MM.1S (cell line): ENCODE results near the gene STAMBPL1.
A peak's percentile ranks its signal among the peaks of the same experiment; 100 is the strongest.

Experiments used
- DNase-seq: peaks from one replicate; pipeline ENCODE4 v3.0.0-alpha.2; 2015
- H2AFZ ChIP-seq: fragments of 300-600 bp; sonication (generic); 2 replicates; pipeline ENCODE4 v1.6.0; 2016; ENCODE audit warnings: antibody characterized with exemption, low read length
- H3F3A ChIP-seq: fragments of 300-600 bp; sonication (generic); 2 replicates; pipeline ENCODE4 v1.6.1; 2016; ENCODE audit warnings: mild to moderate bottlenecking, antibody characterized with exemption, low read length, moderate library complexity, mixed read lengths; ENCODE audit not compliant: insufficient read depth
- H3K27ac ChIP-seq: fragments of 300-600 bp; sonication (generic); 2 replicates; pipeline ENCODE4 v1.5.1; 2016; ENCODE audit warnings: mild to moderate bottlenecking, low read length
- H3K27me3 ChIP-seq: fragments of 300-600 bp; sonication (generic); replicated peaks from 2 replicates; pipeline ENCODE4 v1.6.0; 2016; ENCODE audit warnings: low read length; ENCODE audit not compliant: insufficient read depth
- H3K36me3 ChIP-seq: fragments of 300-600 bp; sonication (generic); replicated peaks from 2 replicates; pipeline ENCODE4 v1.6.1; 2016; ENCODE audit warnings: mild to moderate bottlenecking, low read length, mixed read lengths; ENCODE audit not compliant: insufficient read depth
- H3K4me1 ChIP-seq: fragments of 300-600 bp; sonication (generic); 2 replicates; pipeline ENCODE4 v1.6.1; 2016; ENCODE audit warnings: low read length, mixed read lengths
- H3K4me2 ChIP-seq: fragments of 300-600 bp; sonication (generic); 2 replicates; pipeline ENCODE4 v1.6.0; 2016; ENCODE audit warnings: low read depth, low read length
- H3K4me3 ChIP-seq: fragments of 300-600 bp; sonication (generic); 2 replicates; pipeline ENCODE4 v1.5.1; 2016; ENCODE audit warnings: low read length, mixed read lengths
- H3K79me2 ChIP-seq: fragments of 300-600 bp; sonication (generic); 2 replicates; pipeline ENCODE4 v1.6.1; 2016; ENCODE audit warnings: mixed run types, low read length, mixed read lengths
- H3K9ac ChIP-seq: fragments of 300-600 bp; sonication (generic); 2 replicates; pipeline ENCODE4 v1.6.1; 2016; ENCODE audit warnings: low read length, mixed read lengths
- H3K9me2 ChIP-seq: fragments of 300-600 bp; sonication (generic); replicated peaks from 2 replicates; pipeline ENCODE4 v1.6.1; 2016; ENCODE audit warnings: mild to moderate bottlenecking, low read length, mixed read lengths; ENCODE audit not compliant: insufficient read depth
- H3K9me3 ChIP-seq: fragments of 300-600 bp; sonication (generic); replicated peaks from 2 replicates; pipeline ENCODE4 v1.6.1; 2016; ENCODE audit warnings: mild to moderate bottlenecking, low read length, mixed read lengths; ENCODE audit not compliant: insufficient read depth
- H4K20me1 ChIP-seq: fragments of 300-600 bp; sonication (generic); 2 replicates; pipeline ENCODE4 v1.6.1; 2016; ENCODE audit warnings: mild to moderate bottlenecking, low read length, moderate library complexity, mixed read lengths; ENCODE audit not compliant: insufficient read depth
- CTCF ChIP-seq: fragments of 300-600 bp; sonication (generic); IDR thresholded peaks from 2 replicates; pipeline ENCODE4 v1.5.1; 2016; ENCODE audit warnings: antibody characterized with exemption, low read length, mixed read lengths
- EZH2 ChIP-seq: fragments of 300-600 bp; sonication (generic); optimal IDR thresholded peaks from 2 replicates; pipeline ENCODE3; 2017; ENCODE audit warnings: low read depth, mild to moderate bottlenecking, antibody characterized with exemption, low read length, mixed read lengths
- EZH2phosphoT487 ChIP-seq: fragments of 300-600 bp; sonication (generic); IDR thresholded peaks from 2 replicates; pipeline ENCODE4 v1.6.1; 2018; ENCODE audit warnings: antibody characterized with exemption, low read length

The STAMBPL1 gene

GRCh38 chr10:88840104-88840503, 39.9 kb upstream of the STAMBPL1 start:
- H3K4me2 ChIP-seq = no peak overlapping the region
- no peaks in the 10 kb centered on the region for H4K20me1 ChIP-seq
- TF ChIP-seq CTCF = no peak
- TF ChIP-seq EZH2phosphoT487 = no peak
- no peak for TF ChIP-seq EZH2

GRCh38 chr10:88840881-88841280, 39.2 kb upstream of the STAMBPL1 start:
- no peaks in the 10 kb centered on the region for H3K36me3 ChIP-seq
- no peaks in the 10 kb centered on the region for H3K9me2 ChIP-seq
- no peaks in the 10 kb centered on the region for H3K27me3 ChIP-seq
- no peak for TF ChIP-seq EZH2
- TF ChIP-seq EZH2phosphoT487 = no peak
- no peak for TF ChIP-seq CTCF
- no peaks in the 10 kb centered on the region for H3K4me1 ChIP-seq
- no peak overlapping the region for H3K9ac ChIP-seq
- H3K4me2 ChIP-seq = no peak overlapping the region; the same call in 1 of the 2 replicates
- H3K79me2 ChIP-seq = no peaks in the 10 kb centered on the region
- H3F3A ChIP-seq = no peaks in the 10 kb centered on the region
- no peak for DNase-seq
- H3K9me3 ChIP-seq = no peaks in the 10 kb centered on the region
- no peak overlapping the region for H3K27ac ChIP-seq
- no peak overlapping the region for H2AFZ ChIP-seq
- H3K4me3 ChIP-seq = no peak overlapping the region
- H4K20me1 ChIP-seq = no peaks in the 10 kb centered on the region

More at GRCh38 chr10:88840104-88840503, 39.9 kb upstream of the STAMBPL1 start:
- H3K4me1 ChIP-seq = no peaks in the 10 kb centered on the region
- no peaks in the 10 kb centered on the region for H3K9me2 ChIP-seq
- no peak for DNase-seq
- H3F3A ChIP-seq = no peaks in the 10 kb centered on the region
- H2AFZ ChIP-seq = no peak overlapping the region
- H3K79me2 ChIP-seq = no peaks in the 10 kb centered on the region
- H3K27ac ChIP-seq = no peak overlapping the region
- H3K36me3 ChIP-seq = no peaks in the 10 kb centered on the region
- no peaks in the 10 kb centered on the region for H3K9me3 ChIP-seq
- H3K9ac ChIP-seq = no peak overlapping the region
- no peak overlapping the region for H3K4me3 ChIP-seq
- no peaks in the 10 kb centered on the region for H3K27me3 ChIP-seq

GRCh38 chr10:88841316-88842111, 38.5 kb upstream of the STAMBPL1 start:
- no peaks in the 10 kb centered on the region for H3K4me1 ChIP-seq
- no peaks in the 10 kb centered on the region for H4K20me1 ChIP-seq
- H3K36me3 ChIP-seq = no peaks in the 10 kb centered on the region
- H3F3A ChIP-seq = no peaks in the 10 kb centered on the region
- no peaks in the 10 kb centered on the region for H3K79me2 ChIP-seq
- H2AFZ ChIP-seq = no peak overlapping the region
- TF ChIP-seq CTCF (no peak), EZH2phosphoT487 (no peak), EZH2 (no peak)
- DNase-seq = peak; percentile 19
- H3K9ac ChIP-seq = no peak overlapping the region
- no peaks in the 10 kb centered on the region for H3K9me3 ChIP-seq
- H3K27me3 ChIP-seq = no peaks in the 10 kb centered on the region
- H3K4me2 ChIP-seq = peak overlapping the region; percentile 18; the same call in 1 of the 2 replicates
- no peak overlapping the region for H3K4me3 ChIP-seq
- H3K9me2 ChIP-seq = no peaks in the 10 kb centered on the region
- H3K27ac ChIP-seq = no peak overlapping the region
